Testis (tissue), 3 donors: ENCODE data around the gene SLC41A1. TPM values are rescaled to one million over a fixed set of nuclear protein-coding genes. Genes with fewer than 3 reads are reported as not detected.

Experiments used
- DNase-seq: peaks from one replicate; pipeline ENCODE4 v3.0.0-alpha.2; 2019
- H3K27ac ChIP-seq, 2 donors: fragments of 200-600 bp; sonication (generic); one replicate each; pipeline ENCODE4 v1.5.1; 2019
- H3K27me3 ChIP-seq: fragments of 200-600 bp; sonication (generic); one replicate; pipeline ENCODE4 v1.5.1; 2019
- H3K36me3 ChIP-seq: fragments of 200-600 bp; sonication (generic); one replicate; pipeline ENCODE4 v1.5.1; 2017; ENCODE audit warnings: low read depth; ENCODE audit errors: missing control alignments
- H3K4me1 ChIP-seq: fragments of 200-600 bp; sonication (generic); one replicate; pipeline ENCODE4 v1.5.1; 2019
- H3K4me3 ChIP-seq, 2 donors: fragments of 200-600 bp; sonication (generic); one replicate each; pipeline ENCODE4 v1.5.1; 2017 to 2019
- H3K9me3 ChIP-seq: fragments of 200-600 bp; sonication (generic); one replicate; pipeline ENCODE4 v1.5.1; 2017
- CTCF ChIP-seq, 3 experiments: fragments of 450-650 bp in 2 of 3; fragments of 200-600 bp in 1 of 3; sonication (generic) in 1 of 3; IDR thresholded peaks; one replicate each; pipeline ENCODE4 v1.5.1; 2016 to 2019; ENCODE audit warnings: antibody characterized with exemption in 3 of 3, mild to moderate bottlenecking in 2 of 3, moderate library complexity in 1 of 3
- POLR2A ChIP-seq: fragments of 450-650 bp; IDR thresholded peaks from one replicate; pipeline ENCODE4 v1.6.1; 2017; ENCODE audit warnings: antibody characterized with exemption, mild to moderate bottlenecking, moderate library complexity
- WGBS, 2 donors: methylation state at CpG; one replicate each; pipeline ENCODE4 v1.1.5; 2018; 5-methylcytosine and 5-hydroxymethylcytosine counted together
- intact Hi-C: fragments of 100-400 bp; cut with DNase I; formaldehyde crosslinking; loops from one replicate; pipeline ENCODE4 v1.15.1; 2023; ENCODE audit warnings: low total_unique reads
- polyA plus RNA-seq: library from polyadenylated mRNA; stranded (reverse); fragments of 350-450 nt; fragmentation: Illumina TruSeq; extraction: RNeasy Lipid Tissue Mini Kit (QIAGEN cat#74804); gene quantifications from one replicate; pipeline ENCODE4 v1.2.3, GENCODE V29; 2014; ENCODE audit warnings: low read depth, low replicate concordance; ENCODE audit not compliant: insufficient read depth
- total RNA-seq, 2 donors: library from RNA; depleted of rRNA; stranded (reverse); fragments of >200 nt; gene quantifications; one replicate each; pipeline ENCODE4 v1.2.3, GENCODE V29; 2016

The SLC41A1 gene
- total and polyA plus RNA-seq, 3 donors from 2014 or later = 94.7 to 137 (median 122) TPM

GRCh38 chr1:205812271-205812877, 624 bp downstream of the SLC41A1 start:
- peaks cover 12% of the 10 kb centered on the region for H3K4me1 ChIP-seq
- WGBS, 2 donors = 0 to 1% methylated on average over 4 to 14 of the region's 16 CpGs
- intact Hi-C loops = no loop called here

GRCh38 chr1:205811660-205812059, 1.3 kb downstream of the SLC41A1 start:
- Histone ChIP-seq H3K27me3 (no peaks in the 10 kb centered on the region), H3K9me3 (no peaks in the 10 kb centered on the region), H3K36me3 (no peaks in the 10 kb centered on the region), H3K4me3 (peak overlapping the region; percentile 68 to 83), H3K4me1 (peaks cover 18% of the 10 kb centered on the region), H3K27ac (peak overlapping the region in 1 of 2 donors; percentile 88)
- intact Hi-C loops = no loop called here
- 10 to 12% methylated on average over 5 of the region's 5 CpGs for WGBS, 2 donors
- peak; percentile 92 for DNase-seq
- TF ChIP-seq POLR2A (no peak), CTCF (IDR thresholded peaks at IDR 0.05) (no peak)

More at GRCh38 chr1:205812271-205812877, 624 bp downstream of the SLC41A1 start:
- Histone ChIP-seq H3K36me3 (no peaks in the 10 kb centered on the region), H3K27ac (peak overlapping the region; percentile 81 to 88), H3K9me3 (no peaks in the 10 kb centered on the region), H3K4me3 (peak overlapping the region; percentile 68 to 83), H3K27me3 (no peaks in the 10 kb centered on the region)
- peak; percentile 42 for DNase-seq
- no peak for TF ChIP-seq POLR2A
- TF ChIP-seq CTCF (IDR thresholded peaks at IDR 0.05) = no peak

- H3K36me3 ChIP-seq = no peaks in the 10 kb centered on the region
- peak; percentile 39 for DNase-seq
- H3K4me3 ChIP-seq = peak overlapping the region in 1 of 2 donors; percentile 83
- H3K27ac ChIP-seq = no peak overlapping the region
- intact Hi-C loops = no loop called here
- 71 to 79% methylated on average over 12 of the region's 12 CpGs for WGBS, 2 donors
- peaks cover 28% of the 10 kb centered on the region for H3K4me1 ChIP-seq
- H3K27me3 ChIP-seq = no peaks in the 10 kb centered on the region
- TF ChIP-seq CTCF (IDR thresholded peaks at IDR 0.05) = no peak
- no peak for TF ChIP-seq POLR2A
- H3K9me3 ChIP-seq = no peaks in the 10 kb centered on the region
Observed at GRCh38 chr1:205810448-205811157, 2.4 kb downstream of the SLC41A1 start.

GRCh38 chr1:205809942-205810345, 3.1 kb downstream of the SLC41A1 start:
- 46 to 88% methylated on average over 11 to 14 of the region's 14 CpGs for WGBS, 2 donors
- Histone ChIP-seq H3K27ac (no peak overlapping the region), H3K36me3 (no peaks in the 10 kb centered on the region), H3K9me3 (no peaks in the 10 kb centered on the region), H3K27me3 (no peaks in the 10 kb centered on the region), H3K4me1 (peaks cover 35% of the 10 kb centered on the region), H3K4me3 (peak overlapping the region in 1 of 2 donors; percentile 41)
- TF ChIP-seq POLR2A = no peak
- no peak for TF ChIP-seq CTCF (IDR thresholded peaks at IDR 0.05)
- no peak for DNase-seq
- intact Hi-C loops = no loop called here
